NCI-H2196 (cell line): ENCODE data around the gene RPS8.
"Not testable (repeated sequence)": the region's sequence is repeated elsewhere in the genome, so short reads cannot be mapped to it uniquely, and the experiment has no call there.

ENCODE experiments used
- DNase-seq: peaks from one replicate; lab custom pipeline; 2025; ENCODE audit not compliant: unreplicated experiment; lab: John Stamatoyannopoulos, UW

RPS8 gene

DNA sequence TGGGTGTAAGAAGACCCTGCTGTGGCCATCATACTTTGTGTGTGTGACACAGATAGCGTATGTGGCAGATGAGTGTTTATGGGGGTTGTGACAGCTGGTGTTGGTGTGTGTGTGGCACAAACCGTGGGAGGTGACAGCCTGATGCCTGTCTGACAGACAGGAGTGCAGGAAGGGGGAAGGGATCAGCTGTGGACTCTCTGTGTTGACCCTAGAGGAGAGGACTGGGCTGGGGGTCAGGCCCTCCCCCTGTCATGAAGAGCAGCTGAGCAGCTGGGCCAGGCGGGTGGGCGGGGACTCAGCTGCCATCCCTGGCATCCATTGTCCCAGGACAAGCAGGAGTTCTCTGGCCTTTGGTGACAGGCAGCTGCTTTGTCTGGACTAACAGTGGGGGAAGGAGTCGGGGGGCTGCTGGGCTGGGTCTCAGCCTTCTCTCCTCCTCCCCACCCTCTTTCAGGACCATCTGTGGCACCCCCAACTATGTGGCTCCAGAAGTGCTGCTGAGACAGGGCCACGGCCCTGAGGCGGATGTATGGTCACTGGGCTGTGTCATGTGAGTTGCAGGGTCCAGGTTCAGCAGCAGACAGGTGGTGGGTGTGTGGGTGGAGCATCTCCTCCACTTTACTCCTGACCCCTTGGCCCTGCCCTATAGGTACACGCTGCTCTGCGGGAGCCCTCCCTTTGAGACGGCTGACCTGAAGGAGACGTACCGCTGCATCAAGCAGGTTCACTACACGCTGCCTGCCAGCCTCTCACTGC, 27.1 kb downstream of the RPS8 start:
- no peak for DNase-seq

DNA sequence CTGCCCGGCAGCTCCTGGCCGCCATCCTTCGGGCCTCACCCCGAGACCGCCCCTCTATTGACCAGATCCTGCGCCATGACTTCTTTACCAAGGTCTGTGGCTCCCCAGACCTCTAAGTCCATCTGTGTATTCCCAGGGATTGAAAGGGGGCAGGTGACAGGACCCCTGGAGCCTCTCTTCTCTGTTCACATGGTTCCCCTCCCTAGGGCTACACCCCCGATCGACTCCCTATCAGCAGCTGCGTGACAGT, 27.6 kb downstream of the RPS8 start:
- no peak for DNase-seq

DNA sequence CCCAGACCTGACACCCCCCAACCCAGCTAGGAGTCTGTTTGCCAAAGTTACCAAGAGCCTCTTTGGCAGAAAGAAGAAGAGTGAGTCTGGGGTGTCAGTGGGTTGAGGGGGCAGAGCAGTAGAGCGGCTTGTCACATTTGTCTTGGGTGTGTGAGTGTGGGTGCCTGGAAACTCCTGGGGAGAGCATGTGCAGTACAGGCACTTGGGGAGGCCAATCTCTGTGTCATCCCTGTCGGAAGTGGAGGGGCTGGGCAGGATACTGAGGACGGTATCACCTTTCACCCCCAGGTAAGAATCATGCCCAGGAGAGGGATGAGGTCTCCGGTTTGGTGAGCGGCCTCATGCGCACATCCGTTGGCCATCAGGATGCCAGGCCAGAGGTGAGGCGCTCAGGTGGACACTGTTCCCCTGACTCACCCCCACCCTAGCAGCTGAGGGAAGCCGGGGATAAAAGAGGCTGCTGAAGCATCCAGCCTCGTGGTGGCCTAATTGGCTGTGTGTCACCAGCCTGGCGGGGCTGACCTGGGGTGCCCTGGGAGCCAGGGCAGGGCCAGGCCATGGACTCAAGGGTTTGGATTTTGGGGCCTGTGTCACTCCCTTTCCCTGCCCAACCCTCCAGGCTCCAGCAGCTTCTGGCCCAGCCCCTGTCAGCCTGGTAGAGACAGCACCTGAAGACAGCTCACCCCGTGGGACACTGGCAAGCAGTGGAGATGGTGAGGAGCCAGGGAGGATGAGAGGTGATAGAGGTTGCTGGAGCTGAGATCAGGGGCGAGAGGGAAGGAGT, 28.2 kb downstream of the RPS8 start:
- DNase-seq = no peak

DNA sequence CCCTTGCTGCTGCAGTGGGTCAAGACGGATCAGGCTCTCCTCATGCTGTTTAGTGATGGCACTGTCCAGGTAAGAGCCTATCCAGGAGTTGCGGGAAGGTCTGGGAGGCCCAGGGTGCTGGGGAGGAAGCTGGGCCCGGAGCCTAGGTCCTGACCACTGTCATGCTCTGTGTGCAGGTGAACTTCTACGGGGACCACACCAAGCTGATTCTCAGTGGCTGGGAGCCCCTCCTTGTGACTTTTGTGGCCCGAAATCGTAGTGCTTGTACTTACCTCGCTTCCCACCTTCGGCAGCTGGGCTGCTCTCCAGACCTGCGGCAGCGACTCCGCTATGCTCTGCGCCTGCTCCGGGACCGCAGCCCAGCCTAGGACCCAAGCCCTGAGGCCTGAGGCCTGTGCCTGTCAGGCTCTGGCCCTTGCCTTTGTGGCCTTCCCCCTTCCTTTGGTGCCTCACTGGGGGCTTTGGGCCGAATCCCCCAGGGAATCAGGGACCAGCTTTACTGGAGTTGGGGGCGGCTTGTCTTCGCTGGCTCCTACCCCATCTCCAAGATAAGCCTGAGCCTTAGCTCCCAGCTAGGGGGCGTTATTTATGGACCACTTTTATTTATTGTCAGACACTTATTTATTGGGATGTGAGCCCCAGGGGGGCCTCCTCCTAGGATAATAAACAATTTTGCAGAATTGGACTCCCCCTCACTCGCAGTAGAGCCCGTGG, 30.1 kb downstream of the RPS8 start:
- DNase-seq = no peak

DNA sequence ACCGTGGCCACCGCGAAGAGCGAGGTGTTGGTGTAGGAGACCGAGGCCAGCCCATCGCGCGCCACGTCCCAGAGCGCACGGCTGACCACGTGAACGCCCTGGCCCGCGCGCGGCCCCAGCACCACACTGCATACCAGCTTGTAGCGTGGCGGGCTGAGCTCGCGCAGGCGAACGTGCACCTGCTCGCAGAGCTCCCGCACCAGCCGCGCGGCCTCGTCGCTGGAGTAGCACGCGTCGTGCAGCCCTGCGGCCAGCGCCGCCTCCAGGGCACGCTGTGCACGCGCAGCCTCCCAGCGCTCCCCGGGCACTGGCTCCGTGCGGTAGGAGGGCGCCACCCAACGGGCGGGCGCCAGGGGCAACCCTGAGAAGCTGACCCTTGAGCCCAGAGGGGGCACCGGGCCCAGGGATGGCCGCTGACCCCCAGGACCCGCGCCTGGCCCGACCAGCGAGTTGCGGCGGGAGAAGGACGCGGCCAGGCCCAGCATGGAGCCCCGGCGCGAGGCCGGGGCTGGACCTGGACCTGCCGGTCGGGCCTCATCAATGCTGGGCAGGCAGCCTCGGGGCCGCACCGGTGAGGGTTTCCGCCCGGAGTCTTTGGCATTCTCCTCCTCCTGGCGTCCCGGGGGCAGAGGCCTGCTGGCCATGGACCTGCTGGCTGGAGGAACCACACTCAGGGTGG, 30.8 kb downstream of the RPS8 start:
- no peak for DNase-seq

DNA sequence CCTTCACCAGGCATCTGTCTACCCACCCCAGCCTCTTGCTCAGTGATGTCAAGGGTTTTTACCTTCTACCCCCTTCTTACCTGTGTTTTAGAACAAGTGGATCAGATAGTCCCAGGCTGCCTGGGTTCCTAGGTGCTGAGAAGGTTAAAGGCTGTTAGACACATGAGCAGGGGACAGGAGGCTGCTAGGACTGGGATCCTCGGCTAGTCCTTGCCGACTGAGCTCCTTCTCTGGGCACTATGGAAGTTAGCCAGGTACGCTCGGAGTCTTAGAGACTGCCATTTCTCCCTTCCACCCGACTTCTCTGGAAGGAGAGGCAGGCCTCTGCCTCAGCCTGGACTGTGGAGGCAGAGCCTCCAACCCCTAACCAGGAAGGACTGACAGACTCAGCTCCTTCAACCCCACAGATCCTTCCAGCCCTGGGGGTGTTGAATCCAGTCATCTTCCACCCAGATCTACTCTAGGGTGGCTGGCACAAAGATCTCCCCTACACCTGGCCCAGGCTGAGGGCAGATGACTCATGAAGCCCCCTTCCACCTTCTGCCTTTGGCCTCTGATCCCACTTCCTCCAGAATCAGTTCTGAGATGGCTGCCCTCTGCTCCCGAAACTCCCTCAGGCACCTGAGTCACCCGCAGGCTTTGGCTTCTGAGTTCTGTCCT, 31.5 kb downstream of the RPS8 start, which contains the start of gene DYNLT4:
DYNLT4 (minus strand) TSS at position 648 of the 660 bp plus-strand sequence. CDS start 683 bp downstream, outside the sequence.
- no peak for DNase-seq

DNA sequence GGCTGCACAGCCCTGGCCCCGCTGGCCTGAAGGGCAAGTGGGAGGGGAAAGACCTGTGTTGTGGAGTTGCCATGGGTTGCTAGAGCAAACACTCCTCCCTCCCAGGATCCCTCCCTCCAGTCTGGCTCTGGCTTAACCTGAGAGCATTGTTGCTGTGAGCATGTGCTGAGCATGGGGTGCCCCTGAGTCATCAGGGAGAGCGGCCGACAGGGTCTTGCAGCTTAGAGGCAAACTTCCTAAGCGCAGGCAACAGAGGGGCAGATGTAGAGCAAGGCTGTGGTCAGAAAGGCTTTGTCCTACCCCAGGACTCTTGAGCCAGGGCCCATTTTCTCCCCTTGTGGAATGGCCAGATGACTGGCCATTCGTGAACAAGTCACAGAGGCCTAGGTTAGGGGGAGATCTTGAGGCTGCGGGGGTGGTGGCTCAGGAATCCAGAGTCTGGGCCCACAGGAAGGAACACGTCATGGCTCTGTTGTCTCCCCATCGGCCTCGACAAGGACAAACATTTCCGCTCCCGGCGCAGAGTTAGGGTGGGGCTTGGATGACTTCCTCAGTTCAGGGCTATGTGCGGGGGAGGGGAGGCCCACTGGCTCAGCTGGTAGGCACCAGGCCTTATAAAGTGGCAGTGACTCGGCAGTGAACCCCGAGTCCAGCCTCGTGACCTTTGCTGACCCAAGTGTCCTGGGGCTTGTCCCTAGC, 32.2 kb downstream of the RPS8 start:
- peak; percentile 95 for DNase-seq

DNA sequence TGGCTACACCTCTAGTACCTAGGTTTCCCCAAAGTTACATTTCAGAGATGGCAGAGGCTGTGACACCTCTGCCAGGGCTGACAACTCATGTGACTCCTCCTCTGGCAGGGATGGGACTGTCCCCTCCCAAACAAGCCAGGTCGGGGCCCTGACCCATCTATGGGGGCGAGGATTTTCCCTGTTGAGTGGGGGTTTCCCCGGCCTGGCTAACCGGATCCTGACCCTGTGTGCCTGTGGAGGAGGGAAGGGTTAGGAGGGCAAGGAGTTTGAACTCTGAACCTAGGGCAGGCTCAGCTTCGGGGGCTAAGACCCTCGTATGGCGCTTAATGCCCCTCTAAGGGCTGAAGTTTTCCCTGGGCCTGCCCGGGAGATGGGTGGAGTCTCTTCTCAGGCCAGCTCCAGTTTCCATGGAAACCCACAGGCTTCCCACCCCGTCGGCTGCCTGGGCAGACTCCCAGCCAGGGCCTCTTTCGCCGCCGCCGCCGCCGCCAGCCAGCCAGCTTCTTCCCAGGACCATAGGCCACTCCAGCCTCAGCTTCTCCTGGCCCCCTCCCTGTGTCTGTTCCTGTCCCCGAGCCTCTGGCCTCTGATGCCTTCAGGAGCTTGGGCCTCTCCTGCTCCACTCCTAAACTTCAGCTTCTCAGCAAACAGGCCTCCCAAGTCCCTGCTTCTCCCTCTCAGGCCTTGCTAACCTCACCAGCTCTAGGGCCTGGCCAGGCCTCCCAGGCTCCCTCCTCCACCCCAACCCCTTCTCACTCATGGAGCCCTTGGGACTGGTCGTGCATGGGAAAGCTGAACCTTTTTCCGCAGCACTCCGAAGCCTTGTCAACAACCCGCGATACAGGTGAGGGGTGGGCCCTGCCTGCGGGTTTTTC, 33.0 kb downstream of the RPS8 start, which contains the start of gene BTBD19:
BTBD19 (plus strand) TSS at position 461 of the 875 bp plus-strand sequence; CDS start at position 759, 298 bp downstream.
- peak; percentile 43 for DNase-seq

DNA sequence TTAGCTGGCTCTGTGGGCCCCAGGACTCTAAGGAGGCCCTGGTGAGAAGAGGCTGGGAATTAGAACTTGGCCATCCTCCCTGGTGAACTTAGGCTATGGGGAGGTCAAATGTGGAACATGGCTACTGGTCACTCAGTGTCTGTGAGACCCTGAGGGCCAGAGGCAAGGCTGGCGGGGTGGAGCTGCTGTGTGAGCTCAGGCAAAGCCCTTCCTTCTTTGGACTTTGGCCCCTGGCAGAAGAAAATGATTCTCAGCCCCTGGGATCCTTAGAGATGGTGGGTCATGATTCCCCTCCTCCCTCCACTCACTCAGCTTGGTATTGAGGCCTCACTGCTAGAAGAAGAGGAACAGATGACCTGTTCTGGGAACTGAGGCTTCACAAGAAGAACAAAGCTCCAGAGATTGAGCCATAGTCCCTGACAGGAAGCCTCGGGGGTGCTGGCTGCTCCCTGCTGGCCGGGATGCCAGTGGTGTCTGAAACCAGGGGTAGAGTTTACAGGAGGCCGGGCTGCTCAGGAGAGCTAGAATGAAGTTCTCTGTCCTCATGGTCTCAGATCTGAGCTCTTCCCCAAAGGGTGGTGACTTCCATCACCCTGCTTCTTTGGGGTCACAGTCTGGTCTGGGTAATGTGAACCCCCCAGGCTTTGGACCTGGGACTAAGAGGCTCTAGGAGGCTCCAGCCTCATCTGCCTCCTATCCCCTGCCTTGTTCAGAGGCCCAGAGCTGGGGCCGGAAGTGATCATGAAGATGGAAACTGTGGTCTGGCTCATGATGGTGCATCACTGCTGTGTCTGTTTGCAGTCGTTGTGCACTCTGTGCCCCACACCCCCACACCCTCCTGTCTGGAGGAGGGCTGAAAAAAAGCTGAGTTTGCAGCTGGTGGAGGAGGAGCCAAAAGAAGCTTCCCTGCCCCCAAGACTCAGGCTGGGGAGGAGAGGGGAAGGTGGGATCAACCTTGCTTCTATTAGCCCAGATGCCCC, 33.9 kb downstream of the RPS8 start:
- DNase-seq = no peak

DNA sequence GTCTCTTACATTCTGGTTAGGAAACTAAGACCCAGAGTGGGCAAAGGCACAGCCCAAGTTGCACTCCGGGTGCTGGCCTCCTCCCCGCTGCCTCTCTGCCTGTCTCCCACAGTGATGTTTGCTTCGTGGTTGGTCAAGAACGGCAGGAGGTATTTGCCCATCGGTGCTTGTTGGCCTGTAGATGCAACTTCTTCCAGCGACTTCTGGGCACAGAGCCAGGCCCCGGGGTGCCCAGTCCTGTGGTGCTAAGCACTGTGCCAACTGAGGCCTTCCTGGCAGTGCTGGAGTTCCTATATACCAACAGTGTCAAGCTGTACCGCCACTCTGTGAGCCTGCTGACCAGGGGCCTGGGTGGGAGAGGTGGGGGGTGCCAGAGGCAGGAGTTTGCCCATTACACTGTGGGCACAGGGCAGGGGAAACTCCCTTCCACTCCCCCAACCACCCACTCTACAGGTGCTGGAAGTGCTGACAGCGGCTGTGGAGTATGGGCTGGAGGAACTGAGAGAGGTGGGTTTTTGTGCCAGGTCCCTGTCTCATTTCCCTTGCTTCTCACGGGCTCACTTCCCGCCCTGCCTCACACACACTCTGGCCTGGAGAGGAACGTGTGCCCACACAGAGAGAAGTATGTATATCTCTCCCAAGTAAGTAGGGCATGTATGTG, 34.9 kb downstream of the RPS8 start:
- peak; percentile 63 for DNase-seq

DNA sequence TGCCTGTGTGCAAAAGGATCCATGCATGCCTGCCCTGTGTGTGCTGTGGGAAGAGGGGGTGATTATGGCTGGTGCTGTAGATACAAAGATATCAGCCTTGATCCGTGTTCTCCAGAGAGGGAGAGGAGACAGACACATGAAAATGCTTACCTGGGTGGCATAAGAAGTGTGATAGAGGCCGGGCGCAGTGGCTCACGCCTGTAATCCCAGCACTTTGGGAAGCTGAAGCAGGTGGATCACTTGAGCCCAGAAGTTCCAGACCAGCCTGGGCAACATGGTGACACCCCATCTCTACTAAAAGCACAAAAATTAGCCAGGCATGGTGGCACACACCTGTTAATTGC, 35.4 kb downstream of the RPS8 start:
- DNase-seq = not testable (repeated sequence)

DNA sequence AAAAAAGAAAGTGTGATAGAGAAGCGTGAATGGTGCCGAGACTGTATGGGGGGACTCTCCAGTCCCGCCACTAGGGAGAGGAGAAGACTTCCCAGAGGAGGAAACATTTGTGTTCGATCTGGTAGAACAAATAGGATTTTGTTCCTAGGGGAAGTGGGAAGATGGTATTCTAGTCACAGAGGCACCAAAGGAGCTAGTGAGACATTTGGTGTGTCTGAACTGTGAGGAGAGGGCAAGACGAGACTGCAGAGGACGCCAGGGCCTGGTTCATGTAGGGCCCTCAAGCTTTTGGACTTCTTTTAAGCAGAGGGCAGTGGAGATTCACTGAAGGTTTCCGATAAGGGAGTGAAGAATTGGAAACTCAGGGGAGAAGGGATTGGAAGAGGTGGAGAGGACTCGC, 35.9 kb downstream of the RPS8 start:
- no peak for DNase-seq

DNA sequence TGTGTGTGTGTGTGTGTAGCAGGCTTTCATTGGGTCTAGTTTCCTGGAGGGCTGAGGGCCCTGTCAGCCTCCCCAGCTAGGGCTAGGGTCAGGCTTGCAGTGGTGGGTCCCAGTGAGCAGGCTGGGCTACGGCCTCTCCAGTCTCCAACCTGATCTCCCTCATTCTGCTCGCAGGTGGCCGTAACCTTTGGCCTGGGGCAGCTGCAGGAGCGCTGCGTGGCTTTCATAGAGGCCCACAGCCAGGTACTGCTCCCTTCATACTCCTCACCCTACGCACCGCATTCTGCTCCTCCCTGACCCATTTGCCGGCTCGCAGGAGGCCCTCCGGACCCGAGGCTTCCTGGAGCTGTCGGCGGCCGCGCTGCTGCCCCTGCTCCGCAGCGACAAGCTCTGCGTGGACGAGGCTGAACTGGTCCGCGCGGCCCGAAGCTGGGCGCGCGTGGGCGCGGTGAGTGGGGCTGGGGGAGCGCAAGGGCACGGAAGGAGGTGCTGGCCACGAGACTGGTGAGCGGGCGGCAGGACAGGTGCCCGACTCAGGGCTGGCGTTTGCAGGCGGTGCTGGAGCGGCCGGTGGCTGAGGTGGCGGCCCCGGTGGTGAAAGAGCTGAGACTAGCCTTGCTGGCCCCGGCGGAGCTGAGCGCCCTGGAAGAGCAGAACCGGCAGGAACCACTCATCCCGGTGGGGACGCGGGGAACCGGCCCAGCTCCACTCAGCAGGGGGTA, 37.6 kb downstream of the RPS8 start:
- DNase-seq = no peak

DNA sequence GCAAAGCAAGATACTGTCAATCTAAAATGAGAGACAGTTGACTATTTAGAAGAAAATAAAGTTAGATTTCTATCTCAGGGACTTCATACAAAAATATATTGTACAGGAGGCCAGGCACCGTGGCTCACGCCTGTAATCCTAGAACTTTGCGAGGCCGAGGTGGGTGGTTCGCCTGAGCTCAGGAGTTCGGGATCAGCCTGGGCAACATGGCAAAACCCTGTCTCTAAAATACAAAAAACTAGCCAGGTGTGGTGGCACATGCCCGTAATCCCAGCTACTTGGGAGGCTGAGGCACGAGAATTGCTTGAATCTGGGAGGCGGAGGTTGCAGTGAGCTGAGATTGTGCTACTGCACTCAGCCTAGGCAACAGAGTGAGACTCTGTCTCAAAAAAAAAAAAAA, 40.6 kb downstream of the RPS8 start:
- not testable (repeated sequence) for DNase-seq

DNA sequence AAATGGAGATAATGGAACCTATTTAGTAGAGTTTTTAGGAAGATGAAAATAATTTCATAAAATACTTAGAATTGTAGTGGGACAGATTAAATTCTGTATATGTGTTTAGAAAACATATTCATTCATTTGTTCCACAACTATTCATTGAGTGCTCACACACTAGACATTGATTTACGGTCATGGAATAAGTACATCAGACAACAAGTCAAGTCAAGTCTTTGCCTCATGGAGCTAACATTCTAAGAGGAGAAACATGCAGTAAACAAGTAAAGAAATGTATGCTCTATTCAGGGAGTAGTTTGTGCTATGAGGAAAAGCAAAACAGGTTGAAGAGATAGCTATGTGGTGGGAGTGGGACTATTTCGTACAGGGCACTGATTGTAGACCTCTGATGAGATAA, 42.0 kb downstream of the RPS8 start:
- no peak for DNase-seq

DNA sequence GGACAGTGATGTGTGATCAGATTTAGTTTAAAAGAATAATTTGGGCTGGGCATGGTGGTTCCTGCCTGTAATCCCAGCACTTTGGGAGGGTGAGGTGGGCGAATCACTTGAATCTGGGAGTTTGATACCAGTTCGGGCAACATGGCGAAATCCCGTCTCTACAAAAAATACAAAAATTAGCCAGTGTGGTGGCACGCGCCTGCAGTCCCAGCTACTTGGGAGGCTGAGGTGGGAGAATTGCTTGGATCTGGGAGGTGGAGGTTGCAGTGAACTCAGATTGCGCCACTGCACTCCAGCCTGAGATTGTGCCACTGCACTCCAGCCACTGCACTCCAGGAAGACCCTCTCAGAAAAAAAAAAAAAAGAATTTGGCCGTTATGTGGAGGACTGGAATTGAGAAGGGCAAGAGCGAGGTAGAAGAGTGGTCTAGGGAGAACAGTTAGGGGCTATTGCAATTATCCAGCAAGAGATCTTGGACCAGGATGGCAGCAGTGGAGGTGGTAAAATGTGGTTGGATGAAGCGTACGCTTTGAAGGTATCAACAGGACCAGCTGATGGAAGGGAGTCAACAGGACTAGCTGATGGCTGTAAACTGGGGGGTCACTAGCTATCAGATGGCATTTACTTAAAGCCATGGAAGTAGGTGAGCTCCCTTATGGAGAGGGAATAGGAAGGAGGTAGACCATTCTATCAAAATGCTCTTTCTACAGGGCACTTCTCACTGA, 42.6 kb downstream of the RPS8 start:
- DNase-seq = no peak
